ENCODE measurements around the gene CSMD2.

DNA sequence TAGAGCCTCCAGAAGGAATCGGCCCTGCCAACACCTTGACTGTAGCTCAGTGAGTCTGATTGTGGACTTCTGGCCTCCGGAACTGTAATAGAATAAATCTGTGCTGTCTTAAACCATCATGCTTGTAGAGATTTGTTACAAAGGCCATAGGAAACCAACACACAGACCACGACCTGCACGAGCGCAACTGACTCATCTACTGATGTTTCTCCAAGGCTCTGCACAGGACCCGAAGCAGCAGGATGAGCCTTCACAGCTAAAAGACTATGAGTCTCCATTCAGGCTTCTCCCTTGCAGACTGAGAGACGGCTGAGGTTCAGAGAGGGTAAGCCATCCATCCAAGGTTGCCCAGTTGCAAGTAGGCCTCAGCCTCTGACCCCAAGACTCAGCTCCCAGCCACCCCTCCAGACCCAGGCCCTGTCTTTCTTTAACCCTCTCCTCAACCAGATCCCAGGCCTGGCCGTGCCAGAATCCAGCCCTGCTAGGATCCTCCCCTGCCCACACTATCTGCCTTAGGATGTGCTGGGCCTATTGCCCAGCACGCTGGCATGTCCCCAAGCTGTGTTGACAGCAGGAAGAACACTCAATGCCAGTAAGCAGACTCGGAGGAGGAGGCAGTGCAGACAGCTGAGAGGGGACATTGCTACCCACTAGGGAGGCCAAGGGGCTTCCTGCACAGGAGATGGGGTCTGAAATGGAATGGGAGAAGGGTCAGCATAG lies 192.2 kb downstream of the CSMD2 start:
- TF ChIP-seq POLR2A (IDR thresholded peaks at IDR 0.05) (no peak), EP300 (IDR thresholded peaks at IDR 0.05) (no peak)

Data from sigmoid colon (tissue), 4 donors.